Stimulated activated naive CD8-positive, alpha-beta T cell treated with anti-CD3 and anti-CD28 coated beads, Interleukin-15, amount 100 ng/mL, for 72 hours (primary cell): ENCODE data around the gene CCDC124.
A peak's percentile ranks its signal among the peaks of the same experiment; 100 is the strongest.

Source experiments
- ATAC-seq: fragments of 150-1000 bp; cut with Tn5 transposase; 2 replicates; pipeline ENCODE4 v1.10.0; 2021; ENCODE audit warnings: mild to moderate bottlenecking, moderate library complexity
- DNase-seq, 2 donors: peaks; one replicate each; pipeline ENCODE4 v3.0.0; 2021 to 2022
- H3K27ac Mint-ChIP-seq, 2 donors: one replicate each; pipeline ENCODE4 v1.8.0; 2022; ENCODE audit warnings: mild to moderate bottlenecking in 2 of 2, mixed read lengths in 2 of 2, moderate library complexity in 2 of 2
- H3K27me3 Mint-ChIP-seq: one replicate; pipeline ENCODE4 v1.8.0; 2022; ENCODE audit warnings: mixed read lengths
- H3K4me1 Mint-ChIP-seq: one replicate; pipeline ENCODE4 v1.8.0; 2022; ENCODE audit warnings: mild to moderate bottlenecking, mixed read lengths
- H3K4me3 Mint-ChIP-seq, 2 donors: one replicate each; pipeline ENCODE4 v1.8.0; 2022; ENCODE audit warnings: mild to moderate bottlenecking in 2 of 2, mixed read lengths in 2 of 2, moderate library complexity in 1 of 2
- H3K9me3 Mint-ChIP-seq, 2 donors: one replicate each; pipeline ENCODE4 v1.8.0; 2022; ENCODE audit warnings: mixed read lengths in 2 of 2

The CCDC124 gene

GRCh38 chr19:17947815-17948513, 15.1 kb downstream of the CCDC124 start:
- no peaks in the 10 kb centered on the region for H3K9me3 Mint-ChIP-seq
- peaks cover 42% of the 10 kb centered on the region for H3K27me3 Mint-ChIP-seq
- H3K27ac Mint-ChIP-seq = no peak overlapping the region
- peaks cover 67% of the 10 kb centered on the region for H3K4me1 Mint-ChIP-seq
- peak; percentile 67 for ATAC-seq
- peak overlapping the region; percentile 86 to 93 for H3K4me3 Mint-ChIP-seq
- peak; percentile 98 to 99 for DNase-seq

- DNase-seq (peak; percentile 36 to 37), ATAC-seq (no peak)
- Mint-ChIP-seq H3K9me3 (no peaks in the 10 kb centered on the region), H3K27me3 (peaks cover 48% of the 10 kb centered on the region), H3K4me3 (peak overlapping the region; percentile 82 to 93), H3K27ac (peak overlapping the region in 1 of 2 donors; percentile 71), H3K4me1 (peaks cover 72% of the 10 kb centered on the region)
These were observed 15.7 kb downstream of the CCDC124 start for GRCh38 chr19:17948514-17948900.

- Mint-ChIP-seq H3K4me1 (peaks cover 77% of the 10 kb centered on the region), H3K9me3 (no peaks in the 10 kb centered on the region), H3K27ac (no peak overlapping the region), H3K4me3 (peak overlapping the region; percentile 82 to 93), H3K27me3 (peaks cover 55% of the 10 kb centered on the region)
- ATAC-seq (no peak), DNase-seq (peak in 1 of 2 donors; percentile 52)
These were observed 16.4 kb downstream of the CCDC124 start for GRCh38 chr19:17948931-17949930.

- peaks cover 61% of the 10 kb centered on the region for H3K27me3 Mint-ChIP-seq
- H3K9me3 Mint-ChIP-seq = no peaks in the 10 kb centered on the region
- H3K4me3 Mint-ChIP-seq = peak overlapping the region; percentile 82 to 93
- peak in 1 of 2 donors; percentile 33 for DNase-seq
- no peak overlapping the region for H3K27ac Mint-ChIP-seq
- H3K4me1 Mint-ChIP-seq = peaks cover 77% of the 10 kb centered on the region
- ATAC-seq = no peak
These were observed 17.1 kb downstream of the CCDC124 start for GRCh38 chr19:17949956-17950309.

- H3K9me3 Mint-ChIP-seq = no peaks in the 10 kb centered on the region
- DNase-seq (peak; percentile 29 to 53), ATAC-seq (peak; percentile 17)
- H3K4me3 Mint-ChIP-seq = peak overlapping the region; percentile 82 to 93
- peaks cover 61% of the 10 kb centered on the region for H3K27me3 Mint-ChIP-seq
- peaks cover 75% of the 10 kb centered on the region for H3K4me1 Mint-ChIP-seq
- no peak overlapping the region for H3K27ac Mint-ChIP-seq
These were observed 17.7 kb downstream of the CCDC124 start for GRCh38 chr19:17950310-17951156.

GRCh38 chr19:17951157-17951989, 18.6 kb downstream of the CCDC124 start:
- H3K4me3 Mint-ChIP-seq = peak overlapping the region; percentile 82 to 93
- no peaks in the 10 kb centered on the region for H3K9me3 Mint-ChIP-seq
- peaks cover 61% of the 10 kb centered on the region for H3K27me3 Mint-ChIP-seq
- no peak overlapping the region for H3K27ac Mint-ChIP-seq
- ATAC-seq (no peak), DNase-seq (no peak)
- H3K4me1 Mint-ChIP-seq = peaks cover 66% of the 10 kb centered on the region

- Mint-ChIP-seq H3K4me1 (peaks cover 57% of the 10 kb centered on the region), H3K9me3 (no peaks in the 10 kb centered on the region), H3K4me3 (peak overlapping the region; percentile 82 to 93), H3K27me3 (peaks cover 64% of the 10 kb centered on the region), H3K27ac (no peak overlapping the region)
- ATAC-seq (no peak), DNase-seq (no peak)
These were observed 19.5 kb downstream of the CCDC124 start for GRCh38 chr19:17951990-17952976.

- DNase-seq (no peak), ATAC-seq (no peak)
- H3K9me3 Mint-ChIP-seq = no peaks in the 10 kb centered on the region
- H3K4me1 Mint-ChIP-seq = peaks cover 53% of the 10 kb centered on the region
- peak overlapping the region in 1 of 2 donors; percentile 71 for H3K4me3 Mint-ChIP-seq
- H3K27ac Mint-ChIP-seq = no peak overlapping the region
- H3K27me3 Mint-ChIP-seq = peaks cover 73% of the 10 kb centered on the region
These were observed 20.5 kb downstream of the CCDC124 start for GRCh38 chr19:17953316-17953801.

GRCh38 chr19:17953869-17954268, 21.1 kb downstream of the CCDC124 start:
- ATAC-seq (no peak), DNase-seq (no peak)
- Mint-ChIP-seq H3K27ac (no peak overlapping the region), H3K4me3 (no peak overlapping the region), H3K4me1 (peaks cover 49% of the 10 kb centered on the region), H3K27me3 (peaks cover 72% of the 10 kb centered on the region), H3K9me3 (no peaks in the 10 kb centered on the region)

- Mint-ChIP-seq H3K27ac (no peak overlapping the region), H3K4me1 (peaks cover 44% of the 10 kb centered on the region), H3K4me3 (no peak overlapping the region), H3K27me3 (peaks cover 67% of the 10 kb centered on the region), H3K9me3 (no peaks in the 10 kb centered on the region)
- ATAC-seq = no peak
- no peak for DNase-seq
These were observed 21.6 kb downstream of the CCDC124 start for GRCh38 chr19:17954401-17954800.

- Mint-ChIP-seq H3K27ac (no peak overlapping the region), H3K4me3 (no peak overlapping the region), H3K27me3 (peaks cover 38% of the 10 kb centered on the region), H3K4me1 (peaks cover 17% of the 10 kb centered on the region), H3K9me3 (no peaks in the 10 kb centered on the region)
- DNase-seq = no peak
- ATAC-seq = no peak
These were observed 24.5 kb downstream of the CCDC124 start for GRCh38 chr19:17957149-17957849.

GRCh38 chr19:17957885-17958284, 25.1 kb downstream of the CCDC124 start:
- no peak overlapping the region for H3K4me3 Mint-ChIP-seq
- DNase-seq (no peak), ATAC-seq (no peak)
- peaks cover 32% of the 10 kb centered on the region for H3K27me3 Mint-ChIP-seq
- H3K9me3 Mint-ChIP-seq = no peaks in the 10 kb centered on the region
- H3K27ac Mint-ChIP-seq = no peak overlapping the region
- peaks cover 11% of the 10 kb centered on the region for H3K4me1 Mint-ChIP-seq
